Hematopoietic multipotent progenitor cell (in vitro differentiated cells): Measurements from ENCODE around the gene GRIK4. TPM values are rescaled to one million over a fixed set of nuclear protein-coding genes. Genes with fewer than 3 reads are reported as not detected.

Source experiments
- DNase-seq, 3 donors: peaks; one replicate each; pipeline ENCODE4 v3.0.0-alpha.2; 2011 to 2015; ENCODE audit warnings: low read depth in 2 of 3, low spot score in 2 of 3
- total RNA-seq: library from RNA; depleted of rRNA; stranded (reverse); fragments of >200 nt; gene quantifications from one replicate; pipeline ENCODE4 v1.2.3, GENCODE V29; 2012

Gene GRIK4
- total RNA-seq, 1 donor: not detected

DNA sequence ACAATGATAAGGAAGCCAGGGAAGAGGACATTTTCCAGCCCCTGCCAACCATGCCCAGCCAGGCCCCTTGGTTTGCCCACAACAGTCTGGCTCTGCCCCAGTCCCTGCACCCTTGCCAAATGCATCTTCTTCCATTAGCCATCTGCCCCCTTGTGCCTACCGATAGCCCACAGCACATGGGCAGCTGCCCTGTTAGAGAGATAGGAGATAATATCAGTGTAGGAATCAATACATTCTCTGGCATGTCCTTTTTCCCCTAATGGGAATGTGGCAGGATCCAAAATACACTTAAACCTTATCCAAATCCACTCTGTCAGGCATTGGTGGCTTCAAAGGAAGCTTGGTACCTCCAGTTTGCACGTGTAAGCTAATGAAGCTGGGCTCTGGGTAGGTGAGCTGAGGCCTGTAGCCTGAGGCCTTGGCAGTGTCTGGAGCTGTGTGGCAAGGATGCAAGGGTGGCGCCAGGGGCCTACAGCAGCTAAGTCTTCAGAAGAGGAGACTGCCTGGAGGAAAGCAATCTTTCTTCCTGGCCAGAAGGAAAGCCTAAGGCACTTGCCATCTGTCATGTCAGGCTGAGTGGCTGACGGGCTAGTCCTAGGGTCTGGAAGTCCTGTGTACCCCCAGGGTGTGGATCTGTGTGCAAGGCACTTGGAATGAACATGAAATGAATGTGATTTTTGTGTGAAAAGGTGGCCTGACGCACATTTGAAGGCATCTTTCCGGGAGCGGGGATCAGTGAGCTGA, 348.2 kb downstream of the GRIK4 start:
- no peak for DNase-seq

DNA sequence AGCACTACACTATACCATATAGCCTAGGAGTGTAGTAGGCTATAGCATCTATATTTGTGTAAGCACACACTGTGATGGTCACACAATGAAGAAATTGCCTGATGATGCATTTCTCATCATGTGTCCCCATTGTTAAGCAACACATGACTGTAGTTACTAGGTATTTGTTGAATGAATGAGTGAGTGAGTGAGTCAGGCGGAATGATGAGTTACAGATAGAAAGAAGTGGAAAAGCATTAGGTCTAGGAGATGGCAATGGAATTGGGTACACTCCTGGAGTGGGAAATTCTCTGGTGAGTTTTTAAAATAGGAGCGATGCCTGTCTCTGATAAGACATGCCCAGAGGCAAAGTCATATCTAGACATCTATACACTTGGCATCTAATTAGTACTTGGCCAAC, 351.8 kb downstream of the GRIK4 start:
- no peak for DNase-seq

DNA sequence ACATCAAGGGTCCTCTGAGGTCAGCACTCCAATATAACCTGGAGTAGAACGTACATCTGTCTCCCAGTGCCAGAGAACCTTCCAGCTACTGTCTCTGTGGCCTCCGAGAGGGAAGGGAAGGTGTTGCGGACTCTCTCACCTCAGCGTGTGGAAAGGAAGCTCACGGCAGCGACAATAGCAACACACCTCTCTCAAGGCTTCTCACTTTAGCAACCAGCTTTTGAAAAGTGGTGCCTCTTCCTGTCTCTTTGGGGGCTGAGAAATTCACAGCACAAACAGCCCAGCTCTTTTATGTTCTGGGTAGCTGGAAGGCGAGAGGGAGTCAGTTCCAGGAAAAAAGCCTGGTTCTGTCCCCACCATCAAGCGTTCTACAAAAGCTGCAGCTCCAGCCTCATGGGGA, 355.5 kb downstream of the GRIK4 start:
- no peak for DNase-seq

DNA sequence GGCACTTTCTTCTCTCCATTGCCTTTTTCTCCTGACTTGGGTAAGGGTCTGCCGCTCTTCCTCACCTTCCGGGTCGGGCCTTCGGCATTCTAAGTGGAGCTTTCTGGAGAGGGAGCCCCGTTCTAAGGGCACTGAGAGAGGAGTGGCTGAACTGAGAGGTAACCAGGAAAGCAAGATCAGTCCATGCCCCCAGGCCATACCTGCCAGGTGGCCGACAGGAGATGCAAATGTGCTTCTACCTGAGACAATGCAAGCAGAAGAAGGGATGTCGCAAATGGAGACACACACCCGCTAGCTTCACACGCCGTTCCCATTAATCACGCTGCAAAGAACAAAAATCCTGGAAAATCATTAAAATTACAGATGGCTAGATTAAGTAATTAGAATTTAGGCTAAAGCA, 356.0 kb downstream of the GRIK4 start:
- DNase-seq: no peak

DNA sequence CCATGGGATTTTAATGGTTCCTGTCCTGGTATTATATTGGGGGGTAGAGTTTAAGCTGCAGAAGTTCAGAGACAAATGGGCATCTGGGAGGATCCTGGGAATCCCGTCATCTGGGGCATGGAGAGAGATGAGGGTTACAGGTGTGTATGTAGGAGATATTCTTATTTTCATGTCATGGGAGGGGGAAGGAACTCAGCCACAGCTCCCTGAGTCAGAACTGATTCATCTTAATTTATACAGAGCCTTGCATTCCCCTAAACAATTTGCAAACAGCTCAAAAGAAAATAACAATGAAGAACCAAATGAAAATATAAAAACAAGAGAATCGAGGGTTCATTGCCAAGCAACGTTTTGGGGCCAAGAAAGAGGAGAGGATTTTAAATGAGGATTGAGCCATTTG, 356.4 kb downstream of the GRIK4 start:
- no peak for DNase-seq

DNA sequence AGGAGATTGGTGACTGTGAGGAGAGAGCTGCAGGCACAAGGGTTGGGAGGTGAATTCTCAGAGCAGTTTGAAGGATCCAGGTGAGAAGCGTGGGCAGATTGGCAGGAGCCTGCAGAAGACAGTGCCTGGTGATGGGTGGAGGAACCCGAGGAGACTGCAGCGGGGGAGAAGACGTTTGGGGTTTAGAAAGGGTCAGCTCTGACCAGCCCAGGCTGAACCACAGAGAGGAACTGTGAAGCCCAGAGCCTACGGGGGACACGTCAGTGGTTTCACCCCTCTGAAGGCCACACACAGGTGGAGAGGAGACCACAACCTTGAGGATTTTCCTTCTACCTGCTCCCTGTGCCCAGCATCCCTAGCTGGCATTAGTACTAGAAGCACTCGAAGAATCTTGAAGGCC, 357.5 kb downstream of the GRIK4 start:
- no peak for DNase-seq

DNA sequence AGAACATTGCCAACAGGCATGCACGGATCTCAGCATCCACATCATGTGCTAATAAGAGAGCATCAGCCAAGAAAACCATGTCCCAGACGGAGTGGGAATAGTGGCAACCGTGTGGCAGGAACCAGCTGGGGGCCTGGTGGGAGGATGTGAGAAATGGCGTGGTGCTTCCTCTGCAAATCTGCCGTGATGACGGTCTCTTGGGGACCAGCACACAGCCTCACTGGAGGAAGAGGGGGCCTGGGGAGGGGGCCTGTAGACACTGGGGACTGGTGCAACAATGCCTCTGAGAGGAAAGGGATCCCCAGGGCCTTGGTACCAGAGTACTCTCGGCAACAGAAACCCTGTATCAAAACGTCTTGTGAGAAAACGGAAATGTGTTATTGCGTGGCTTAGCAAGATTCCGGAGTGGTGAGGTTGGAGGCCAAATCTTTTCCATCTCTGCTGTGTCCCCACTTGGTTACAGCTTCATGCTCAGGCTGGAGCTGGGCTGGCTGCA, 358.0 kb downstream of the GRIK4 start:
- DNase-seq: peak in 1 of 3 donors; percentile 3

DNA sequence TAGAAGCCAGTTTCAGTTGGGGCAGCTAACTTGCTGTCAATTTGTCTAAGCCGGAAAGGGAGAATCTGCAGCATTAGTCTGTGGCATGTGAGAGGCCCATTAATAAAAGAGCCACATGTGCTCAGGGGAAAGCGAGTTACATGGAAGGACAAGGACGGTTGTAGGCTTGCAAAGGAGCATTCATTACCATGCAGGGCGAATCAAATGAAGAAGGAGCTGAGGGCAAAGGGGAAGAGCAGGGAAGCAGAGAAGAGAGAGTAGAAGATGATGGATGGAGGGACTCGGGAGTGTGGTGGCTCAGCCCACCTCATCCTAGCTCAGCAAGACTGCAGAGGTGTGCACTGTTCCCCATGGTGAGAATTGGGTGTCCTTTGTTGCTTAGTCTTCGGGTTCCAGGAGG, 359.6 kb downstream of the GRIK4 start:
- no peak for DNase-seq

DNA sequence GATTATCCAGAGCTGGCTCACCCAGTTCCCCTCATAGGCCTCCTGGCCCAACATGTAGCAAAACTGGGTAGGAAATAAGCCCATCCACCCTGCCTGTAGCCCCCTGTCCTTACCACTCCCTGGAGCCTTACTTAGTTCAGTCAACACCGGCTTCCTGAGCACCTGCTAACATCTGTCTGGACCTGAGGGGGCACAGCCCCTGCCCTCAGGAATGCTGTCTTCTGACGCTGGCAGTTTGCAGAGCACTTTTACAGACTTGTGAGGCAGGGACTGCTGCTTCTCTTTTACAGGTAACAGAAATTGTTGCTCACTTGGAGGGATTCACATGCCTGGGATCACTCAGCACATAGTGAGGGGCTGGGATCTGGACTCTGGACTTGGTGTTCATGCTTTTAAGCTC, 360.4 kb downstream of the GRIK4 start:
- DNase-seq: no peak

DNA sequence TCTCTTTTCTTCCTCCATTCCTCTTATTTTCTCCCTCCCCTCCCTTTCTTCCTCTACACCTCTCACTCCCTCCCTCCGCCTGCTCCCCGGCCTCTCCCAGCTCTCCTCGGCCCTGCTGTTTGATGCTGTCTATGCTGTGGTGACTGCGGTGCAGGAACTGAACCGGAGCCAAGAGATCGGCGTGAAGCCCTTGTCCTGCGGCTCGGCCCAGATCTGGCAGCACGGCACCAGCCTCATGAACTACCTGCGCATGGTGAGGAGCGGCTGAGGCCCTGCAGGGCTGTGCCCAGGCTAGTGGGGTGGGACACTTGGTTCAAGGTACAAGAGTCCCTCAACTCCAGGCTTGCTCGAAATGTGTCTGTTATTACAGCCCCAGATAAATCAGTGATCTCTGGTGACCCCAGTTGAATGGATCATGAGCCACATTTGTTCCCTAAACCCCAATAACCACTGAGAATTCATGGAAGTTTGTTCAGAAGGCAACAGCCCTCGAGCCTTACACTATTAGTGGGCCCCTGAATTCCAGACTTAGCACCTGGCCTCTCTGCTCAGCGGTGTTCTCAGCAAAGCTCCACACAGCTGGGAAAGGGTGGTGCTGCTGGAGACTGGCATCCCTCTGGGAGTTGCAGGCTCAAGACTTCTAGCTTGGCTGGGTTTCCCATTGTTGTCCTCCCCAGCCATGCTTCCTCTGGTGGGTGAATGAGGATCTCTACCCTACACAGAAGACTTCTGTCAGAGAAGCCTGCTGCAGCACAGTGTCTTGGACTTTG, 362.6 kb downstream of the GRIK4 start:
- DNase-seq: no peak

DNA sequence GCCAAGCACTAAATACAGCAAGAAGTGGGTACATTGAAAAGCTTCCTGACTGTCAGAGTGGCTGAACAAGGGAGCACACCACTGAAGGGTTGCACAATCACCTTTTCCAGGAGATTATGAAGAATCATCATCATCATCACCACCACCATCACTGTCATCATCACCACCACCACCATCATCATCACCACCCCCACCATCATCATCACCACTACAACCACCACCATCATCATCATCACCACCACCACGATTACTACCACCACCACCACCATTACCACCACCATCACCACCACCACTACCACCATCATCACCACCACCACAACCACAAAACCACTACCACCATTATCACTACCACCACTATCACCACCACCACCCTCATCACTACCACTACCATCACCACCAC, 364.4 kb downstream of the GRIK4 start:
- no peak for DNase-seq

DNA sequence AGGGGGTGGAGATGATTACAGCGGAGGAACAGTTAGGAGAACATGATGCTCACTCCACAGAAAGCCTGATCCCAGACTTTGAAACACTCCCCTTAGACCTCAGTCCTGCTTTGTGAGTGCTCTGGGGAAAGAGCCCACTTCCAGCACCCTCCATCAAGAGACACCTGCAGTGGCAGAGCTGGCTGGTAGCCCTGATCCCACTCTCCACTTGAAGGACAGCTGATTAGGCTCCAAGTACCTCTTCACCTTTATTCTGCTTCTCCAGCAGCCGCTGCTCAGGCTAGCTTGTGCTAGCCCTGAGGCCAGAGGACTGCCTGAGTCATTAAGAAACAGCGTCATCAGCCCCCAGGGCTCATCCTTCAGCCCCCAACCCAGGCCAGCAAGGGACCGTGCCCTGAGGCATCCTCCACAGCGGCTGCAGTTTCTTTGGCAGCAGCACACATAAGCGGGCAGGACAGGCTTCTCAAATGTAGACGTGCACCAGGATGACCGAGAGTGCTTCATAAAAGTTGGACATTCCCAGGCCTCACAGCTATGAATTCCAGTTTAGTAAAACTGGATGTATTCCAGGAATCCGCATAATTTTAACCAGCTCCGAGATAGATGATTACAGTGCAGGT, 366.3 kb downstream of the GRIK4 start:
- DNase-seq: no peak

DNA sequence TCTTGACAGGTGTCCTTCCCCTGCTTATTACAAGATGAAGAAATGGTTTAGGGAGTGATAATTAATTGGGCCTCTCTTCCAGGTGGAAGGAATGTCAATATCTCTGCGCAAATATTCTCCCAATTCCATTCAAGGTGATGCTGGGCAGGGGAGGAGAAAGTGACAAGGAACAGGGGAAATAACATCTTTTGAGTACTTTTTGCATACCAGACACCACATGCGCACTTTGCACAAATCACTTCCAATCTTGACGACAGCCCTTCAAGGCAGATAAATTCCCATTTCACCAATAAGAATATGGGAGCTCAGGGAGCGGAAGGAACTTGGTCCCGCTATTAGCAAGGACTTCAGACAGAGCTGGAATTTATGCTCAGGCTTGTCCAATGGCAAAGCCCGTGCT, 367.2 kb downstream of the GRIK4 start:
- no peak for DNase-seq

DNA sequence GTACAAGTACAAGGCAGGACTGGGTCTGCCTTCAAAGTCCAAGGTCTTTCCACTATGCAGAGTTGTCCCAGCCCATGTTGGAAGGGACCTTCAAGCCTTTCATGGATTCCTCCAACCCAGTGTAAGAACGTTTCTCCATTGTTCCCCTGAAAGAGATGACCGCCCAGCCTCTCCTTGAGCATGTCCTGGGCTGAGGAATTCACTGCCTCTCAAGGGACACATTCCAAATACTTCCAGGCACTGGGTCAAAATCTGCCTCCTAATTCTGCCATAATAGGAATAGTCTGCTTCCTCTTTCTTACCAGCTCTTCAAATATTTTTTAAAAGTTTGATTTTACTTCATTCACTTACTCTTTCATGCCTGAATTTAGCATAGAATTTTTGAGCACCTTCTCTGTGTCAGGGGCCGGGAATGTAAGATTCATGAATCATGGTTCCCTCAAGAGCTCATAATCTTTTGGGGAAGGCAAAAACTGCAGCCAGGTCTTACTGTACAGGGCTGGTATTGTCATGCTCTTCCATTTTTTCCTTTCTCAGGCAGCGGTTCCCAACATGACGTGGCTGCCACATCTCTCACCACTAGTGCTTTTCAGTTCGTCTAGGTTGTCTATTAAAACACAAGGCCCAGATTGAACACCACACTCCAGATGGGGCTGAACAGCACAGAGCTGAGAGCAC, 369.1 kb downstream of the GRIK4 start:
- no peak for DNase-seq

DNA sequence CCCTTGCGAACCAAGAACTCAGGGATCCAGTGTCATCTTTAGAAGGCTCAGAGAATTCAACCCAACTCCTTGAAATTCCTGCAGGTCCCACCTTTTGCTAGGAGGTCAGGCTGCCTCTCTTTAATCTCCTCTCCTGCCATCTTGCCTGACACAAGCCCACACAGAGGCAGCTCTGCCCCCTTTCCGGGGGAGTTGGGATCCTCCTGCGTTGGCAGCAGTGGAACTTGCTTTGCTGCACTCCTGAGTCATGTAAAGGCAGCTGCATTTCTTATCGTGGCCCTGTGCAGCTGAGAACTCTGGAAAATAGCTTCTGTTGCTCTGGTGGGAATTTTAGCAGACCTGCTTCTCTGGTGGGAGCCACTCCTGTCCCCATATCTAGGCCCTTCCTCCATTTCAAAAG, 370.0 kb downstream of the GRIK4 start:
- DNase-seq: no peak

DNA sequence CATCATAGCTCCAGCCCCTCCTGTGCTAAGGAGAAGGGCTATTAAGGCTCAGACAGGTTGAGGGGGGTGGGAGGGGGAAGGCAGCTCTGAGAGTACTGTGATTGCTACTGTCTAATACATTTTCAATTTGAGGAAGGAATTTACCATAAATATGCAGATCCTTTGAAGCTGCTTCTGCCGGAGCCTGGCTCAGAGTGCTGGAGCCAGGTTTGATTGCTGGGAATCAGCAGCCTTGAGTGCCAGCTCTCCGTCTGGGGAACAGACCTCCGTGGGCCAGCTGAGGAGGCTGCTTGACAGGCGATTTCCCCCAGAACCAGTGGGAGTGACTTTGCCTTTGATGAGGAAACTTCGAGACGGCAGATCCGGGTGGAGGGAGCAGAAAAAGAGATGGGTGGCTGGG, 370.6 kb downstream of the GRIK4 start:
- DNase-seq: no peak

DNA sequence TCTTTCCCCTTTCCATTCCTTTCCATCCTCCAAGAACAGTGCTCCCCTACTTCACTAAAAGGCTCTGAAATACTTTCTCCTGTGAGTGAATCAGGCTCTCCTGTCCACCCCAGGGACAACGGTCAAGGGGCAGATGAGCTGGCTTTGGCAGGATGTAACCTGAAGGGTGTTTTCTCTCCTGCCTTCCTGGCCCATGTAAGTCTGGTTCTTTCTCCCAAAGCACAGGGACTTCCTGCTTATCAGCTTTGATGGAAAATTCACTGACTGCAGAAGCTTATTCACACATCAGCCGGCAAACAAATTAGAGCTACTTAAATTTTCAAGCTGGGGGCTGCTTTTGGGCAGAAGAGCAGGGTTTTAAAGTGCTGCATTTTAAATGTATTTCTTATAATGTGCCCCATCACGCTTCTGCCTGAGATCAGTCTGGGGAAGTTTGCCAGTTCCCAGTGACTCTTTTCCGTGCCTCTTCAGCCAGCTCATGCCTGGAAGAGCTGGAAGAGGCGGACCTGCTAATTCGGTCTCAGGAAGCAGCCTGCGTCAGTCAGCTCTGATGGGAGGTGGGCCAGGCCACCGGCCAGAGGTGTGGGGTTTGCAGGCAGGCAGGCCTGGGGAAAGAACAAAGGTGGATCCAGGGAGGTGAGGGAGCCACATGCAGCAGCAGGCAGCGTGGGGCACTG, 372.0 kb downstream of the GRIK4 start:
- DNase-seq: no peak

DNA sequence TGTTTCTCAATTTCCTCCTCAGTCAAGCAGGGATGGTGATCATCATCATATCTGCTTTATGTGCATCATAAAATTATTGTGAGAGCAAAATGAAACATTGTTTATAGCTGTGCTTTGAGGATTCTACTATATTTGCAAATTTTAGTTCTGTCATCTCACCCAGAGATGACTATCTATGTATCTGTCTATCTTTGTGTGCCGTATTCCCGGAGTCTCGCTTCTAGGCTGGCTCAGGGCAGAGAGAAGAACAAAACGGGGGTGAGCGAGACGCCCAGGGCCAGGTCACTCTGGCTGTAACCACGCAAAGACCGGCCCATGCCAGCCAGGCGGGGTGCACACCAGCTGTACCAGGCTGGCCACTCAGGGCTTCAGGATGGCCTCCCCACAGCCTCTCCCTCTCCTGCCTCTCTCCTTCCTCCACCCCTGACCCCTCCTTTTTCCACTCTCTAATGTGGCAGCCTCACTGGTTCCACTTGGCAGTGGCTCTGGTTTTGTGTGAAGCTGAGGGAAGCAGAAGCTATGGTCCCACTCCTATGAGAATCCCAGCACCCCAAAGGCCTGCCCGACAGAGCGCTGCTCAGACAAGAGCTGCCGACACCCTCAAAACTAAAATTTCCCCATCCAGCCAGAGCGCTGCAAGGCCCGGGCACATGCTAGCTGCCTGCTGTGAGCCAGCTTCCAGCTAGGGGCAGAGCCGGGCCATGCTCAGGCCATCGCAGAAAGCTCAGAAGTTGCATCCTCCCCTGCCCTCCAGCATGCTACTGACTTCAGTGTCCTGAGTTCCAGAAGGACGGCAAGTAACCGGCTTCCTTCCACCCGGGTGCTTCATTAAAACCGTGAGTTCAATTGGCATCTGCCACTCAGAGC, 372.8 kb downstream of the GRIK4 start:
- DNase-seq: no peak

DNA sequence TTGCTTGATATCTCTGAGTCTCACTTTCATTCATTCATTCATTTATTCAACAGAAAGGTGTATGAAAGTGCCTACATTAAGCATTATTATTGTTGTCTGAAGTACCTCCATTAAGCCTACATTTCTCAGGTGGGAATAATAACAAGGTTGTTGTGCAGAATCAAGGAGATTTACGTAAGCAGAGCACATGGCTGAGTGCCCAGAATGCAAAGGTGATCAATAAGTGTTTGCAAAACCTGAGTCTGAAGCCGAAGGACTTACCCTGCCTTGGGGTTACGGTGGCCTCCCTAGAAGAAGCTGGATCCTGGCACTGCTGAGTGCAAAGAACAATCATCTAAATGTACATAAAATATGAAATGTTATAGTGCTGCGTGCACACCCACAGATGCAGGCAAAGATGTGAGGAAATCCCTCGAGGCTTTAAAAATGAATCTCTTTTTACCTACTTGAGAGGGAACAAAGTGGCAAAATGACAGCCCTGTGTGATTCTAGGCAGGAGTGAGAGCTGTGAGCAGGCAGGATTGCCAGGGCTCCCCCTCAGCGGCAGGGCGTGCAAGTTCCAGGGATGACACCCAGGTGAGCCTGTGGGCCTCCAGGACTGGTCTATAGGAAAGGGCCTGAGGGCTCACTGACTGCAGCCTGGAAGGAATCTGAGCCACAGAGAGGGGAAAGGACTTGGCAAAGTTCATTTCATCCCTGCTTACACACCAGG, 379.2 kb downstream of the GRIK4 start:
- no peak for DNase-seq
